DMS53 (cell line): ENCODE results near the gene SAMD5.

Source experiments
- DNase-seq: peaks from one replicate; lab custom pipeline; 2025; lab: John Stamatoyannopoulos, UW

SAMD5 gene

DNA sequence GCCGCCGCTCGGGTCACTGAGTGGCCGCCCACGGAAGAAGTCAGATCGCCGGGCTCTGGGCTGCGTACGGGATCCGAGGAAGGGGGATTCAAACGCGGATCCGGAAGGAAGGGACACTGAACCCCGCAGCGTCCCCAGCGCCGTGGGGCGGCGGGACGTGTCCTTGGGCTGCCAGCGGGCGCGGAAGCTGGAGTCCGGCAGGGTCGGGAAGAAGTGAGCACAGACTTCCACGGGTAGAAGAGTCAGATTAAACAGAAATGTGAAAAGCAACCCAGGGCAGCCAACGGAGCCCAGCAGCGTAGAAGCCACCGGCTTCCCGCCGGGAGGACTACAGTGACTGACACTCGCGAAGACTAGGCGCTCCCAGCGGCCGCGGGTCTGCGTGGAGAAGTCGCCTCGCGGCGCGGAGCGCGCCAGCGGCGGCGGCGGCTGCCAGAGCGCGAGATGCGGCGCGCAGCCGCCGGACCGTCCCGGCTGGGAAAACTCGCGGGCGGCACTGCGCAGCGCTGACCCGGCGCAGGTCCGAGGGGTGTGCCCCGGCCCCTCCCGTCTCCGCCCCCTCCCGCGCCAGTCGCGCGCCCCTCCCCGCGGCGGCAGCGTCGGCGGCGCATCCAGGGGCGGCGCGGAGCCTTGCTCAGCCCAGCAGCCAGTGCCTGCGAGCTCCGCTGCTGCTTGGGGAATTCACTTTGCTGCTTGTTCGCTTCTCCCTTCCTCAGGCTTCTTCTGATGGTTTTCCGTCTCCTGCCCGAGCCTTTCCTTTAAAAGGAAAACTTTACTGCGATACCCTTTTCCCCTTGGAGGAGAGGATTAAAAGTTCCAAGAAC, at the start of gene SAMD5:
TSS of gene SAMD5 (plus strand) at position 649 of the 824 bp plus-strand sequence. CDS start 239 bp downstream, outside the sequence.
- peak; percentile 86 for DNase-seq

- no peak for DNase-seq
Observed at GRCh38 chr6:147459780-147460179, 48.7 kb upstream of the SAMD5 start.

DNA sequence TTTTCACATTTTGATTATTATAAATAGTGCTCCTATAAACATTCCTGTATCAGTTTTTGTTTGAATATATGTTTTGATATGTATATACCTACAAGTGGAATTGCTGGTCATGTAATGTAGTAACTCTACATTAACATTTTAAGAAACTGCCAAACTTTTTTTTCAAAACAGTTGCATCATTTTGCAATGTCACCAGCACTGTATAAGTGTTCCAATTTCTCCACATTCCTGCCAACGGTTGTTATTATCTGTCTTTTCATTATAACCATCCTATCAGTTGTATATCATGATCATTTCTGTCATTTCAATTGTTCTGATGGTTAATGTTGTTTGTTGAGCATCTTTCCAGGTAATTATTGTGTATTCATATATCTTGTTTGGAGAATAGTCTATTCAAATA, 44.8 kb upstream of the SAMD5 start:
- no peak for DNase-seq

GRCh38 chr6:147467428-147467827, 41.1 kb upstream of the SAMD5 start:
- no peak for DNase-seq

GRCh38 chr6:147467886-147468285, 40.6 kb upstream of the SAMD5 start:
- DNase-seq, result no peak

DNA sequence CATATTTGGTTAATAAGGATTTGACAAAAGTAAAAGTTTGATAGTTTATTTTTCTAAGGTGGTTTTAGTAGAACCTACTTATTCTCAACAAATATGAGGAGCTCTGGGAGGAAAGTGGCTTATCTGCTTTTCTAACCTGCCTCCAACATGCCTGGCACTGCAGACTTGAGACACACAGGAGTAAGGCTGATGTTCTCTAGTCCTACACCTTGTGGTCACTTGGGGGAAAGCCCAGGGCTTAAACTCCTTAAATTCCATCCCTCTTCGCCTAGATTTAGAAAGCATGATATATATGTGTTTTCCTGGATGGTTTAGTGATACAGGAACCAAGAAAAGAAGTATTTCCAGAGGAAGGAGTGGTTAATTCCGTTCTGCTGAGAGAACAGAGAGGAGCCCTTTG, 39.9 kb upstream of the SAMD5 start:
- no peak for DNase-seq

DNA sequence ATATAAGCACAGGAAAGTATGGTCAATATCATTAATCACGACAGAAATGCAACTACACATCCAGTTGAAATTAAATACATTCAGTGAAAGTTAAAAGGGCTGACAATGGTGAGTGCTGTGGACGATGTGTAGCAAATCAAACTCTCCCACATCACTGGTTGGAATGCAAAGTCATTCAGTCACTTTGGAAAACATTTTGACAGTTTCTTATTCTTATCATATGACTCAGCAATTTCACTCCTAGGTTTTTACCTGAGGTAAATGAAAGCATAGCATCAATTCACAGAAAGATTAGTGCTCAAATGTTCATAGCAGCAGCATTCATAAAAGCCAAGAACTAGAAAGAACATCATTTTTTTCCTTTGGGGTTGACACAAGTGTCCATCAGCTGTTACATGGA, 28.6 kb upstream of the SAMD5 start:
- no peak for DNase-seq

DNA sequence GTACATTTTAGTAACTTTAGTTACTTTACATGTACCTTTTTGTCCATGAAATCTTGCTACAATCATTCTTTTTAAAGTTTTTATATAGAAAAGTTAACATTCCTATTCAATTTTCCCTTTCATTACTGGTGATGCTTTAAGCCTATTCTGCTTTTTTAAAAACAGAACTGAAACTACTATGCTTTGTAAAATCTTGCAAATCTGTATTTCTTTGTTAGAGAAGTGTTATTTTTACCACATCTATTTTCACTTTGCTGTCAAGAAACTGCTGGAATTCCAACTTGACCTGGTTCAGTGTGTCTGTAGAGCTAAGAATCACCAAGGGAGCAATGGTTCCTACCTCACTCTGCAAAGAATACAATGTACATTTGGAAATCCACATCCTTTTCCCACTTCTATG, 21.8 kb upstream of the SAMD5 start:
- no peak for DNase-seq

DNA sequence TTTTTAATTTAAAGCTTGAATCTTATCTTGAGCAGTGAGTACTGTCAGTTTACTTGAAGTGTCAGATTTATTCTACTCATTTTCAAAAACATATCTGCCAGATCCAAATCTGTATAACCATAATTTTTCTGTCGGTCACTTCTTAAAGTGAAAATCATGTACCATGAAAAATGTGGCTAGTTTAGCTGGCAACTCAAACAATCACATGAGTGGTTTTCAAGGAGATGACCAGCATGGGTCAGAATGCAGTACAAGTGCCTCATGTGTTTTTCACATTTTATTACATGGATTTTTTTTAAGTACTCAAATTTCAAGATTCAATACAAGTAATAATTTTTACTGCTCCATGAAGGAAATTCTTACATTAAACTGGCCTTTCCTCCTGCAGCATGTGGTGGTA, 11.0 kb upstream of the SAMD5 start:
- DNase-seq, result no peak

- no peak for DNase-seq
Observed at GRCh38 chr6:147503587-147503986, 4.9 kb upstream of the SAMD5 start.

DNA sequence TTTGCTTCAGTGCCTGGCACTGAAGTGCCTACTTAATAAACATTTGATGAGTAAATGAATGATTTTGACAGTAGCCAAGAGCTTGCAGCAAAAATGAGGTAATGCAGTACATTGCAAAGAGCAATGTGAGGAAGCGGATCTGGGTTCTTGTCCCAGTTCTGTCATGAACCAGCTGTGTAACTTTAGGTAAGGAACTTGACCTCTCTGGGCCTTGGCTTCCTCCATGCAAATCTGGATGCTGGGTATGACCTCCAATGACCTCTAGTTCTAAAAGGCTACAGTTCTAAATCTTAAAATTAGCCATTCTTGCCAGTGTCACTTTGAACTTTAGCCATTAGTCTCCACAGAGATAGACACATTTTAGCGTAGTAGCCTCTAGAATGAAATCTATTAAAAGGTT, 3.6 kb upstream of the SAMD5 start:
- DNase-seq, result no peak

DNA sequence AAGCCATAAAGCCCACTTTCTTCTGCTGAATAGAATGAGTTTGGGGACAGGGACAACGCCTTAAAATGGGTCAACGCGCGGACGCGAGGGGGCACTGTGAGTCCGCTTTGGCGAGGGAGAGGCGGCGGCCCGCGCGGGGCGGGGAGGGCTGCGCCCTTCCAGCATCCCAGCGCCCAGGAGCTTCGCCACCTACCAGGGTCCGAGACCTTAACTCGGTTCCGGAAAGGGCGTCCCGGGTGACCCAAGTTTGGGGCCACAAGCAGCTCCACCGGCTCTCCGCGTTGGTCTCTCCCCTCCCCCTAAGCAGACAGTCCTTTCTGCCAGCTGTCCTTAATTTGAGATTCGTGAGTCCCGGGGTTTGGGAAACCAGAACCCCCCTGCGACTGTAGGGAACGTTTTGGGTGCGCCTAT, 1.8 kb upstream of the SAMD5 start:
- DNase-seq, result peak; percentile 77

DNA sequence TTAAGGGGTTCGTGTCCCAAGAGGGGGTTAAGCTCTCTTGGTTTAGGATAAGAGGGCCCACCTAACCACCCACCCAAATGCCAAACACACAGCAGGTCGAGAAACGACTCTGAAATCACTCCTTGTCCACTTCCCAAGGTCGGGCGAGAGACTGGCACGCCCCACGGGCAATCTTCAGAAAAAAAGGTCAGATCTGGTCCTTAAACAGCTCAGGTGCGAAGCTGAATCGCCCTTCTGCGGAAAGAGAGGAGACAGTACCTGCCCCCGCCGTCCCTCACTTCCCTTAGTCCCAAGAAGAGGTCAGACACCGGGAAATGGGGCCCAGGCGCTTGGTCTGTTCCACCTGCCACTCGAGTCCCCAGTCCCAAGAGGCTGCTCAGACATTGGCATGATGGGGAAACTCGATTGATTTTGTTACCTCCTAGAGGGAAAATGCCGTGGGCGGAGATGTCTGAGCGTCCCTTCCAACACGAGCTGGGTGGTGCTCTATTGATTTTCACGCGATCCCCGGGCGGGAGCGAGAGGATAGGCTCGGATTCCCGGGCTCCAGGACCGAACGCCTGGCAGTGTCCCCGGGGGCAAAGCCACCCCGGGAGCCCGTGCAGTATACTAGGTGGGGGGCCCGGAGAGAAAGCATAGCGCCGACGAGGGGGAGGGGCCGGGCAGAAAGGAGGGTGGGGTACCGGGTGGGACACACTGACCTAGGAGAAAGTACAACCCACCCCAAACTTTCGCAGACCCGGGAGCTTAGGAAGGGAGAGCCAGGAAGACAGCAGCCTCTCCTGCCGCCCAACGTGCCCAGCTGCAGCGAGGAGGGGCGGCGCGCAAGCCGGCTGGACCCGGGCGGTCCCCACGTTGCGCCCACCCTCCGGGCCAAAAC, 1.1 kb upstream of the SAMD5 start:
- peak; percentile 73 for DNase-seq

GRCh38 chr6:147508866-147509608, 547 bp downstream of the SAMD5 start:
- peak; percentile 61 for DNase-seq

DNA sequence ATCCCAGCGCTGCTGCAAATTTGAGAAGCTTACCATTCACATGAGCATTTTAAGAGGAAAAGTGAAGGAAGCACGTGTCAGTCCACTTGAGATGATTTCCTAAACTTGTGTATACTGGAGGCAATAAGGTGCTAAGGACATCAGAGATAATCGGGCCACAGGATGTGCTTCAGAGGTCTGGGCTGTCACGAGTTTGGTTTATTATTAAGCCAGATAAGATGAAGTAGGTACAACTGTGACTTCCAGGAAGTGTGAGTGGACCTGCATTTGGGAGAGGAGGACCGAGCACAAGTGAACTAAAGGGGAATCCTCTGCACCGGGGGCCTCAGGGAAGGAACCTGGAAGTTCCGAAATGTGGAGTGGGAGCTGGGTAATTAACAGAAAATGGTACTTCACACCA, 1.4 kb downstream of the SAMD5 start:
- peak; percentile 52 for DNase-seq

GRCh38 chr6:147510929-147511590, 2.6 kb downstream of the SAMD5 start:
- DNase-seq, result no peak

DNA sequence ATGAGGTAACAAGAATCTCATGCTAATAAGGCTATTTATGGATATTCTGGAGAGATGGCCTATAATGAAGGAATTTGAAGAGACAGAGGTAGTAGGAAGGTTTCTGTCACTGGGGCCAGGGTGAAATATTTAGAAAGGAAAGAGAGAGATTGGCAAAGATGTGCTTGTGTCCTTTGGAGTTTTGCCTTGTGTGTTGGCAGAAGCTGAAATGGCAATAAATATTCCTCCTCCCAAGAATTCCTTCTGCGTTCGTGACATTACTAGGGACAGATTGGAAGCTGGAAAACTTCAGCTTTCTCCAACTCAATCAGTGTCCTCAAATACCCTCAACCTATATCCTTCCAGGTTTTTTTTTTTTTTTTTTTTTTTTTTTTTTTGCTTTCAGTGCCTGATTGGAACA, 6.3 kb downstream of the SAMD5 start:
- DNase-seq, result no peak

- no peak for DNase-seq
Observed at GRCh38 chr6:147515327-147515726, 6.8 kb downstream of the SAMD5 start.

DNA sequence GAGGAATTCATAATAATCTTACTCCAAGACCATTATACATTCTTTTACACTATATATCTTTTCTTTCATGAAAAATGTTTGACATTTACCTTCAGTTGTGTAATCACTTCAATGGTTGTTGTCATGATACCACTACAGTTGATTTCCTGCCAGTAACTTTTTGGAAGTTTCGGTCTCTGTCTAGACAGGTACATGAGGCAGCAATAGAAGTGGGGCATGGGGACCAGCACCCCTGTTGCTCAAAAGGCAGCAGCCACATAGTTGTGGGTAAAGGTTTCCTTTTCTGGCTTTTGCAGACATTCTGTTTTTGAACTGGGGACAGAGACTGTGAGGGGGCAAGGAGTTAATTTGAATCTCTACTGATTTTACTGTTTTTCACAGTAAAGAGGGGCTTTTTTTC, 14.1 kb downstream of the SAMD5 start:
- no peak for DNase-seq

DNA sequence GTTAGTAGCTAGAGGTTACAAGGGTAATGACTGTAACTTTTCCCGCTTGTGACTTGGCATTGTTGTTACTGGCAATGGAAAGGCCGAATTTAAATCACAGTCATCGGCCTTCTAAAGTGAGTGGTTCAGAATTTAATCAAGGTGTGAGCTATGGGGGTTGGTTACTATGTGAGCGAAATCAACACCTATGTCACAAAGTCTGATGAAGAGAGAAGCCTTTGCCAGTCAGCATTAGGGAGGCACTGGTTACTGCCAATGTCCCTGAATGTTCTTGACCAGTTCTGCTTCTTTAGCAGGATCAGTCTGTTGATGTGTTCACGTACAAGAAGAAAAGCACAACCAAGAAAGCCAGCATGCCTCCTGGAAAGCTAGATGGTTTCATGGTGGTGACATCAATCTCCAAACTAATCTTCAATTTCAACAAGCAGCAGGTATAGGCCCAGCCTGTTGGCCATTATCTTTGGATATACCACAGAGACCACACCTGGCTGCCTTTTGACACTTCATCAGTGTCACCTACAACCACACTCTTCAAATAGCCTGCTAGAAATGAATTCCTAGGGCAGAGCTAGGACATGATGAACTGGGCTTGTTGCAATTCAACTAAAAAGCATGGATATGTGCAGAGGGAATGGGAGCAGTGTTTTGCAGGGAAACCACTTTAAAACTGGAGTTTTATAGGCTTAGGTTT, 17.2 kb downstream of the SAMD5 start:
- no peak for DNase-seq

GRCh38 chr6:147527197-147527596, 18.7 kb downstream of the SAMD5 start:
- no peak for DNase-seq
